Measurements from ENCODE around the gene VAV3. TPM values are rescaled to one million over a fixed set of nuclear protein-coding genes. Genes with fewer than 3 reads are reported as not detected.
"Not testable (repeated sequence)": the region's sequence is repeated elsewhere in the genome, so short reads cannot be mapped to it uniquely, and the experiment has no call there.

Gene VAV3
- total and polyA plus RNA-seq, 4 donors: 1.7 to 14.4 (median 7.6) TPM

GRCh38 chr1:107740579-107740978 is 224.4 kb downstream of the VAV3 start:
- Histone ChIP-seq H3K27me3 (ENCODE audit: control insufficient read depth in 3 of 3, insufficient read depth in 3 of 3, low read length in 2 of 3) (no peaks in the 10 kb centered on the region), H3K4me1 (ENCODE audit: control insufficient read depth in 5 of 5, insufficient read depth in 5 of 5, low read length in 5 of 5) (peaks cover 0 to 38% (median 5%) of the 10 kb centered on the region in 5 donors), H3K4me3 (no peak overlapping the region), H3K36me3 (ENCODE audit: control insufficient read depth in 4 of 4, insufficient read depth in 4 of 4, low read length in 4 of 4) (no peaks in the 10 kb centered on the region), H3K9me3 (ENCODE audit: control insufficient read depth in 4 of 4, insufficient read depth in 3 of 4, low read length in 3 of 4) (no peaks in the 10 kb centered on the region), H3K27ac (ENCODE audit: low read depth in 1 of 2, low read length in 1 of 2) (no peak overlapping the region), H3K9ac (ENCODE audit: insufficient read depth in 1 of 2, low read length in 2 of 2) (no peak overlapping the region)
- ATAC-seq (ENCODE audit: insufficient read depth, low FRiP score) (no peak), DNase-seq (peak; percentile 64 to 98 (median 96))
- WGBS, 2 donors: 74 to 90% methylated on average over 4 of the region's 4 CpGs
- TF ChIP-seq CTCF (IDR thresholded peaks at IDR 0.05; ENCODE audit: control extremely low read depth, extremely low read depth): no peak

GRCh38 chr1:107739651-107740050 is 225.3 kb downstream of the VAV3 start:
- TF ChIP-seq CTCF (IDR thresholded peaks at IDR 0.05; ENCODE audit: control extremely low read depth, extremely low read depth): no peak
- no peaks in the 10 kb centered on the region for H3K9me3 ChIP-seq (ENCODE audit: control insufficient read depth in 4 of 4, insufficient read depth in 3 of 4, low read length in 3 of 4)
- DNase-seq (no peak), ATAC-seq (ENCODE audit: insufficient read depth, low FRiP score) (no peak)
- H3K9ac ChIP-seq (ENCODE audit: insufficient read depth in 1 of 2, low read length in 2 of 2): no peak overlapping the region
- no peaks in the 10 kb centered on the region for H3K36me3 ChIP-seq (ENCODE audit: control insufficient read depth in 4 of 4, insufficient read depth in 4 of 4, low read length in 4 of 4)
- peaks cover 0 to 38% (median 5%) of the 10 kb centered on the region in 5 donors for H3K4me1 ChIP-seq (ENCODE audit: control insufficient read depth in 5 of 5, insufficient read depth in 5 of 5, low read length in 5 of 5)
- no peak overlapping the region for H3K27ac ChIP-seq (ENCODE audit: low read depth in 1 of 2, low read length in 1 of 2)
- no peaks in the 10 kb centered on the region for H3K27me3 ChIP-seq (ENCODE audit: control insufficient read depth in 3 of 3, insufficient read depth in 3 of 3, low read length in 2 of 3)
- H3K4me3 ChIP-seq: no peak overlapping the region
- WGBS, 2 donors: 62 to 67% methylated on average over 2 of the region's 2 CpGs

- DNase-seq: peak in 2 of 3 donors; percentile 61 to 66
- peaks cover 0 to 38% (median 5%) of the 10 kb centered on the region in 5 donors for H3K4me1 ChIP-seq (ENCODE audit: control insufficient read depth in 5 of 5, insufficient read depth in 5 of 5, low read length in 5 of 5)
- H3K36me3 ChIP-seq (ENCODE audit: control insufficient read depth in 4 of 4, insufficient read depth in 4 of 4, low read length in 4 of 4): no peaks in the 10 kb centered on the region
- no peak overlapping the region for H3K9ac ChIP-seq (ENCODE audit: insufficient read depth in 1 of 2, low read length in 2 of 2)
- no peak overlapping the region for H3K4me3 ChIP-seq
- no peaks in the 10 kb centered on the region for H3K27me3 ChIP-seq (ENCODE audit: control insufficient read depth in 3 of 3, insufficient read depth in 3 of 3, low read length in 2 of 3)
- peaks cover 0 to under 1% (median 0%) of the 10 kb centered on the region in 4 donors for H3K9me3 ChIP-seq (ENCODE audit: control insufficient read depth in 4 of 4, insufficient read depth in 3 of 4, low read length in 3 of 4)
- 59 to 64% methylated on average over 4 of the region's 4 CpGs for WGBS, 2 donors
- no peak for ATAC-seq (ENCODE audit: insufficient read depth, low FRiP score)
- peak overlapping the region in 1 of 2 donors; percentile 24 for H3K27ac ChIP-seq (ENCODE audit: low read depth in 1 of 2, low read length in 1 of 2)
- no peak for TF ChIP-seq CTCF (IDR thresholded peaks at IDR 0.05; ENCODE audit: control extremely low read depth, extremely low read depth)
Observed at GRCh38 chr1:107739201-107739600, 225.8 kb downstream of the VAV3 start.

GRCh38 chr1:107733401-107733800 is 231.6 kb downstream of the VAV3 start:
- 94 to 98% methylated on average over 7 of the region's 7 CpGs for WGBS, 2 donors
- not testable (repeated sequence) for H3K9ac ChIP-seq (ENCODE audit: insufficient read depth in 1 of 2, low read length in 2 of 2); H3K4me1 ChIP-seq (ENCODE audit: control insufficient read depth in 5 of 5, insufficient read depth in 5 of 5, low read length in 5 of 5); ATAC-seq (ENCODE audit: insufficient read depth, low FRiP score); H3K36me3 ChIP-seq (ENCODE audit: control insufficient read depth in 4 of 4, insufficient read depth in 4 of 4, low read length in 4 of 4); H3K27me3 ChIP-seq (ENCODE audit: control insufficient read depth in 3 of 3, insufficient read depth in 3 of 3, low read length in 2 of 3); H3K4me3 ChIP-seq; DNase-seq; H3K9me3 ChIP-seq (ENCODE audit: control insufficient read depth in 4 of 4, insufficient read depth in 3 of 4, low read length in 3 of 4); H3K27ac ChIP-seq (ENCODE audit: low read depth in 1 of 2, low read length in 1 of 2)
